BLaER1 treated with 17β-estradiol and CSF1 and Interleukin-3, amounts not matched to agents 10 nM and 100 nM (cell line): ENCODE results near the gene POLE3.

ENCODE experiments used
- H3K27ac ChIP-seq, 11 experiments: shearing (Covaris generic); formaldehyde crosslinking; 2 replicates each; pipeline ENCODE4 v1.8.1; 2022
- H3K27me3 ChIP-seq, 11 experiments: shearing (Covaris generic); formaldehyde crosslinking; 2 replicates each; pipeline ENCODE4 v1.8.1; 2022
- H3K36me3 ChIP-seq, 11 experiments: shearing (Covaris generic); formaldehyde crosslinking; 2 replicates each; pipeline ENCODE4 v1.8.1; 2022
- H3K4me1 ChIP-seq, 10 experiments: shearing (Covaris generic); formaldehyde crosslinking; 2 replicates each; pipeline ENCODE4 v1.8.1; 2022
- H3K4me2 ChIP-seq, 11 experiments: shearing (Covaris generic); formaldehyde crosslinking; 2 replicates each; pipeline ENCODE4 v1.8.1; 2022
- H3K4me3 ChIP-seq, 10 experiments: shearing (Covaris generic); formaldehyde crosslinking; 2 replicates each; pipeline ENCODE4 v1.8.1; 2022
- H3K9ac ChIP-seq, 11 experiments: shearing (Covaris generic); formaldehyde crosslinking; 2 replicates each; pipeline ENCODE4 v1.8.1; 2022
- H3K9me3 ChIP-seq, 11 experiments: shearing (Covaris generic); formaldehyde crosslinking; replicated peaks in 1 of 11; 2 replicates each; pipeline ENCODE4 v1.8.1; 2022
- H4K20me1 ChIP-seq, 11 experiments: shearing (Covaris generic); formaldehyde crosslinking; 2 replicates each; pipeline ENCODE4 v1.8.1; 2022
- Cebpa-rat ChIP-seq, 11 experiments: shearing (Covaris generic); IDR thresholded peaks; 2 replicates each; pipeline ENCODE4 v1.8.1; 2022

POLE3 gene

GRCh38 chr9:113436728-113437515, 26.4 kb upstream of the POLE3 start:
- no peaks in the 10 kb centered on the region for H3K9me3 ChIP-seq
- H3K4me1 ChIP-seq = 0 out of 20 replicates have a peak, but pooled peaks cover 0 to 3% (median 0%) of the 10 kb centered on the region in 10 experiments
- H3K27ac ChIP-seq = no peak overlapping the region
- H3K27me3 ChIP-seq = no peaks in the 10 kb centered on the region
- TF ChIP-seq Cebpa-rat (IDR thresholded peaks at IDR 0.05) = no peak
- no peak overlapping the region for H3K4me3 ChIP-seq
- H3K36me3 ChIP-seq = no peaks in the 10 kb centered on the region
- H4K20me1 ChIP-seq = no peaks in the 10 kb centered on the region
- no peak overlapping the region for H3K4me2 ChIP-seq
- H3K9ac ChIP-seq = no peak overlapping the region

DNA sequence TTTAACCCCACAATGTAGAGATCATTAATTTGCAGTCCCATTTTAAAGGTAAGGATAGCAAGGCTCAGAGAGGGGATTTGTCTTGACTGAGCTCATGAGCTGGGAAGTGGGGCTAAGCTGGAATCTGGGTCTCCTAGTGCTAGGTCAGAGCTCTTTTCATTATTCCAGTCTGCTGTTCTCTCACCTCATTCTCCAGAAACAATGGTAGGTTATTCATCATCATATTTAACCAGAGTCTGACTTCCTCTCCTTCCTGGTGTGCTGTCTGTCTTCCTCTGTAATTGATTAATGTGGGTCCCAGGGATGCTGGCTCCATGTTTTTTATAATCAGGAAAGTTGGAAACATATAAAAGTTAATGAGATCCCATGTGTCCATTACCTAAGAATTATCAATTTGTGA, 20.7 kb upstream of the POLE3 start:
- Histone ChIP-seq H3K36me3 (no peaks in the 10 kb centered on the region), H3K27me3 (no peaks in the 10 kb centered on the region), H3K27ac (no peak overlapping the region), H3K4me1 (peaks cover 0 to 10% (median 0%) of the 10 kb centered on the region in 10 experiments; a peak in 6 of 20 replicates), H3K4me2 (no peak overlapping the region), H4K20me1 (no peaks in the 10 kb centered on the region), H3K9ac (no peak overlapping the region), H3K4me3 (no peak overlapping the region), H3K9me3 (no peaks in the 10 kb centered on the region)
- TF ChIP-seq Cebpa-rat (IDR thresholded peaks at IDR 0.05) = no peak

DNA sequence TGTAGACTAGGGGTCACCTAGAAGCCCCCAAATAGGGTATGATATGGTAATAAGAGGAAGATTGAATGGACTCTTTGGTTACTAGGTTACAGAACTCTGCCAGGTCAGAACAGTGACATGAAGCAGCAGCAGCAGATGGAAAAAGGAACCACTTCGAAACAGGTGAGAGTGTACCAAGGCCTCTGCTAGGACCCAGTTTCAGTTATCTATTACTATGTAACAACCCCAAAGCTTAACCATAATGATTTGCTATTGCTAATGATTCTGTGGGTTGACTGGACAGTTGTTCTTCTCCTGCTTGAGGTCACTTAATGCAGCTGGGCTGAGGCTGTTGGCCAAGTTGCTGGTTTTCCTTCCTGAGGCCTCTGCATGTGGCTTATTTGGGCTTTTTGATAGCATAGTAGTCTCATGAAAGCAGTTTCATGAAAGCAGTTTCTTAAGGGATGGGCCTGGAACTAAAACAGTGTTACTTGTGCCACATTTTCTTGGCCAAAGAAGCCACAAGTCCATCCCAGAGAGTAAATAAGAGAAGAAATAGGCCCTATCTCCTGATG, 17.7 kb upstream of the POLE3 start:
- Histone ChIP-seq H3K4me1 (peaks cover 0 to 10% (median 0%) of the 10 kb centered on the region in 10 experiments; a peak in 7 of 20 replicates), H3K27ac (no peak overlapping the region), H3K4me3 (no peak overlapping the region), H3K4me2 (peak overlapping the region in 3 of 11 experiments; percentile 4 to 39 (median 34); a peak in 4 of 22 replicates), H4K20me1 (no peaks in the 10 kb centered on the region), H3K9ac (no peak overlapping the region), H3K36me3 (no peaks in the 10 kb centered on the region), H3K9me3 (no peaks in the 10 kb centered on the region), H3K27me3 (no peaks in the 10 kb centered on the region)
- TF ChIP-seq Cebpa-rat (IDR thresholded peaks at IDR 0.05) = no peak

DNA sequence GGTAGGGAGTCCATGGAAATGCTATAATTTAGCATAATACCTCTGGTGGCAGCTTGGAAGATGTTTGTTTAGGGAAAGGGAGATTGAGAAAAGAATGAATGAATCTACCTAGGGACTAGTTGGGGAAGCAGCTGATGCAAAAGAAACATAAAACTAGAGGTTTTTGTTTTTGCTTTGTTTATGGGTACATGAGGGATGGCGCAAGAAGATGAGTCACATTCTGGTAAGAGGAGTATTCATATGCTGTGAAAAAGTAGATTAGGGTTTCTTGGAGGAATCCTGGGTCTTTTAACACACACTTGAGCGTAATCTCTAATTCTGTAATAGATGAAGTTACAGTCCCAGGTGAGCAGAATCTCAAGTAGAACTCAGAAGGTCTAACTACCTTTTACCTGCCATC, 17.2 kb upstream of the POLE3 start:
- Histone ChIP-seq H3K36me3 (no peaks in the 10 kb centered on the region), H3K4me1 (peaks cover 0 to 10% (median 0%) of the 10 kb centered on the region in 10 experiments; a peak in 7 of 20 replicates), H3K27me3 (no peaks in the 10 kb centered on the region), H3K27ac (no peak overlapping the region), H3K9me3 (no peaks in the 10 kb centered on the region), H3K4me2 (peak overlapping the region in 3 of 11 experiments; percentile 4 to 39 (median 34); a peak in 4 of 22 replicates), H3K4me3 (no peak overlapping the region), H4K20me1 (no peaks in the 10 kb centered on the region), H3K9ac (no peak overlapping the region)
- no peak for TF ChIP-seq Cebpa-rat (IDR thresholded peaks at IDR 0.05)

DNA sequence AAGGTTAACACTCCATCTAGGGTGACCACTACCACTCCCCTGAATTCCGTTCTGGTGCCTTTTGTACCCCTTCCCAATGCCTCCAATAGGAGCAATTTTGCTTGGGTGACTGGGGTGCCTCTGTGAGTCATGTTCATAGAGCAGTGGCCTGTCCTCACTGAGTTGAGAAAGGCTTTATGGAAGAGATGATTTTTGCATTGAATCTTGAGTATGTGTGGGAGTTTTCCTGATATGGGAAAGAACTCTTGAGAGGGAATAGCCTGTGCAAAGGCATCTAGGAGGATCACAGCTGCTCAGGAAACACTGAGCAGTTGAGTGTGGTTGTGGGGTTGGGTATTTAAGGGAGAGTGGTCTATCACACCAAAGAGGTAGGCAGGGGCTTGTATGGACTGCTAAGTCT, 16.2 kb upstream of the POLE3 start:
- no peak for TF ChIP-seq Cebpa-rat (IDR thresholded peaks at IDR 0.05)
- no peaks in the 10 kb centered on the region for H3K27me3 ChIP-seq
- H3K9me3 ChIP-seq = no peaks in the 10 kb centered on the region
- no peak overlapping the region for H3K4me3 ChIP-seq
- H3K36me3 ChIP-seq = no peaks in the 10 kb centered on the region
- no peak overlapping the region for H3K9ac ChIP-seq
- H3K27ac ChIP-seq = no peak overlapping the region
- H3K4me1 ChIP-seq = peaks cover 0 to 10% (median 0%) of the 10 kb centered on the region in 10 experiments; a peak in 7 of 20 replicates
- H3K4me2 ChIP-seq = no peak overlapping the region
- no peaks in the 10 kb centered on the region for H4K20me1 ChIP-seq

GRCh38 chr9:113425072-113425471, 14.6 kb upstream of the POLE3 start:
- H3K27me3 ChIP-seq = no peaks in the 10 kb centered on the region
- H3K9me3 ChIP-seq = no peaks in the 10 kb centered on the region
- no peaks in the 10 kb centered on the region for H3K36me3 ChIP-seq
- H3K4me3 ChIP-seq = no peak overlapping the region
- peaks cover 0 to 10% (median 0%) of the 10 kb centered on the region in 10 experiments; a peak in 7 of 20 replicates for H3K4me1 ChIP-seq
- H3K9ac ChIP-seq = no peak overlapping the region
- H3K27ac ChIP-seq = no peak overlapping the region
- TF ChIP-seq Cebpa-rat (IDR thresholded peaks at IDR 0.05) = no peak
- no peaks in the 10 kb centered on the region for H4K20me1 ChIP-seq
- peak overlapping the region in 1 of 11 experiments; percentile 3; a peak in 1 of 22 replicates for H3K4me2 ChIP-seq

DNA sequence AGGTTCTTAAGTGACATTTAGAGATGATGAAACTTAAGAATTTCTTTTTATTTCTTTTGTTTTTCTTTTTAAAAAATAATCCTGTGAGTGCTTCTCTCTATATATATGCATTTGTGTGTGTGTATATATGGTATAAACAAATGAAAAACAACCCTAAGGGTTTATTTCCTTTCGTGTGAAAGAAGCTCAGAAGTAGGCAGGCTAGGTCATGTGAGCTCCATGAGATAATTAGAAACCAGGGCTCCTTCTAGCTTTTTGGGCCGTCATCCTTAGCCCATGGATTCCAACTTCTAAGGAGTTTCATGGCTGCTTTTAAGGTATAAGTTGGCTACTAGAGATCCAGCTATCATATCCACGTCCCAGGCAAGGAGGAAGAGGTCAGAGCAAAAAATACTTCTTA, 11.3 kb upstream of the POLE3 start:
- no peaks in the 10 kb centered on the region for H3K27me3 ChIP-seq
- no peak overlapping the region for H3K9ac ChIP-seq
- H3K36me3 ChIP-seq = no peaks in the 10 kb centered on the region
- H3K27ac ChIP-seq = no peak overlapping the region
- TF ChIP-seq Cebpa-rat (IDR thresholded peaks at IDR 0.05) = no peak
- H3K4me3 ChIP-seq = no peak overlapping the region
- H3K9me3 ChIP-seq = no peaks in the 10 kb centered on the region
- H3K4me1 ChIP-seq = peaks cover 2 to 15% (median 8%) of the 10 kb centered on the region in 10 experiments
- H4K20me1 ChIP-seq = no peaks in the 10 kb centered on the region
- no peak overlapping the region for H3K4me2 ChIP-seq

DNA sequence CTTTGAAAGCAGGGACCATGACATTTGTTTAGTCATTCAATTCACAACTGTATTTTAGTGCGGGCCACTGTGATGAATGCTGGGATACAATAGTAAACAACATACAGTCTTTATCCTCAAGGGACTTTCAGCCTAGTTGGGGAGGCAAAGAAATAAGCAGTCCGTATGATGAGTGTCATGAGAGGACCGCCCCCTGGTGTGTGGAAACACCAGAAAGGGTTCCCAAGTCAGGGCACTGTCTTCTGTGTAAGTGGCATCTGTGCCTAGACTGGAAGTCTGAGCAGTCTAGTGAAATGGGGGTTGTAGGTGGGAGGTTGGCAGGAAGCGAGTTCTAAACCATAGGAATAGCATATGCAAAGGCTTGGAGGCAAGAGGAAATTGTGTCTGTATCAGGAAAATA, 6.9 kb upstream of the POLE3 start:
- H3K4me1 ChIP-seq = peaks cover 14 to 28% (median 19%) of the 10 kb centered on the region in 10 experiments
- H3K9me3 ChIP-seq = no peaks in the 10 kb centered on the region
- H3K27me3 ChIP-seq = no peaks in the 10 kb centered on the region
- H3K9ac ChIP-seq = no peak overlapping the region
- no peak for TF ChIP-seq Cebpa-rat (IDR thresholded peaks at IDR 0.05)
- no peak overlapping the region for H3K4me3 ChIP-seq
- peak overlapping the region in 7 of 11 experiments; percentile 3 to 72 (median 44); a peak in 8 of 22 replicates for H3K4me2 ChIP-seq
- no peaks in the 10 kb centered on the region for H3K36me3 ChIP-seq
- no peaks in the 10 kb centered on the region for H4K20me1 ChIP-seq
- peak overlapping the region in 4 of 11 experiments; percentile 68 to 90 (median 86); a peak in 5 of 22 replicates for H3K27ac ChIP-seq

DNA sequence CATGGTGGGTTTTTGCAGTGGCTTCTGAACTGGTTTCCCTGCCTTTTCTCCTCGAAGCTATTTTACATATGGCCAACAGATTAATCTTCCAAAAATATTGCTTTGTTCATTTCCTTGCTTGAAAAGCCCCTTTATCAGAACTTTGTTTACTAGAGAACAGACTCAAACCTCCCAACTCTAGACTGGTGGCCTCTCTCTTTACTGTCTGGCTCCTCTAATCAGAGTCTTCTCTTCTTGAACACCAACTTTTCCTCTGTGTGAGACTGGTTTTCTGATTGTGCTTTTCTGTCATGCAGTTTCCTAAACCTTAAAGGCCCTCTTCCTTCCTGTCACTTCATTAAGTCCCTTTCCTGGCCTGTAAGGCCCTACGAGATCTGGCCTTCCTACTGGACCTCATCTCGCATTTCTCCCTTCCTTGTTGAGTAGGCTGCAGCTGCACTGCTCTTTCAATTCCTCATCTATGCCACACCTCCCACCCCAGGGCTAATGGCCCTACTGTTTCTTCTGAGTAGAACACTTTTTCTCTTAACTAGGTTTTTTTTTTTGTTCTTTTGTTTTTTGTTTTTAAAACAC, 5.8 kb upstream of the POLE3 start:
- Histone ChIP-seq H3K4me1 (peaks cover 22 to 36% (median 27%) of the 10 kb centered on the region in 10 experiments), H3K27ac (peak overlapping the region; percentile 15 to 90 (median 74); a peak in 19 of 22 replicates), H3K9ac (peak overlapping the region in 7 of 11 experiments; percentile 29 to 74 (median 62); a peak in 14 of 22 replicates), H3K4me3 (no peak overlapping the region), H3K4me2 (peak overlapping the region; percentile 37 to 72 (median 54)), H4K20me1 (no peaks in the 10 kb centered on the region), H3K36me3 (no peaks in the 10 kb centered on the region), H3K27me3 (no peaks in the 10 kb centered on the region), H3K9me3 (no peaks in the 10 kb centered on the region)
- TF ChIP-seq Cebpa-rat (IDR thresholded peaks at IDR 0.05) = no peak
